Mesenchymal stem cell (in vitro differentiated cells and primary cell): ENCODE data around the gene ST6GALNAC3.

Experiments used
- DNase-seq: peaks from one replicate; pipeline ENCODE4 v3.0.0-alpha.2; 2013
- H2AFZ ChIP-seq: one replicate; pipeline ENCODE4 v1.6.1; 2013; ENCODE audit warnings: low read depth, mild to moderate bottlenecking, control low read depth, inconsistent platforms, low read length, moderate library complexity
- H2AK5ac ChIP-seq: 2 replicates; pipeline ENCODE4 v1.6.1; 2013; ENCODE audit warnings: low read length, moderate library complexity, mild to moderate bottlenecking, inconsistent platforms; ENCODE audit not compliant: severe bottlenecking
- H2BK120ac ChIP-seq: one replicate; pipeline ENCODE4 v1.6.1; 2013; ENCODE audit warnings: low read depth, mild to moderate bottlenecking, inconsistent platforms, low read length, moderate library complexity
- H2BK12ac ChIP-seq, 2 experiments: one replicate each; pipeline ENCODE4 v1.6.1; 2013; ENCODE audit warnings: inconsistent platforms in 2 of 2, low read length in 2 of 2, mild to moderate bottlenecking in 2 of 2, moderate library complexity in 2 of 2, control low read depth in 1 of 2
- H2BK15ac ChIP-seq: one replicate; pipeline ENCODE4 v1.6.1; 2013; ENCODE audit warnings: mild to moderate bottlenecking, low read depth, inconsistent platforms; ENCODE audit not compliant: poor library complexity, severe bottlenecking
- H2BK5ac ChIP-seq: 2 replicates; pipeline ENCODE4 v1.6.1; 2013; ENCODE audit warnings: low read depth, mild to moderate bottlenecking, low read length, control low read depth, inconsistent platforms; ENCODE audit not compliant: poor library complexity, severe bottlenecking
- H3K14ac ChIP-seq, 2 experiments: one replicate each; pipeline ENCODE4 v1.6.1; 2013; ENCODE audit warnings: inconsistent platforms in 2 of 2, low read length in 2 of 2, control low read depth in 1 of 2, mild to moderate bottlenecking in 1 of 2, moderate library complexity in 1 of 2
- H3K18ac ChIP-seq, 2 experiments: one replicate each; pipeline ENCODE4 v1.6.1; 2013; ENCODE audit warnings: inconsistent platforms in 2 of 2, low read length in 2 of 2, control low read depth in 1 of 2, low read depth in 1 of 2, mild to moderate bottlenecking in 1 of 2
- H3K23ac ChIP-seq, 2 experiments: one replicate each; pipeline ENCODE4 v1.6.1; 2013; ENCODE audit warnings: inconsistent platforms in 2 of 2, low read length in 2 of 2, mild to moderate bottlenecking in 2 of 2, moderate library complexity in 2 of 2, control low read depth in 1 of 2
- H3K27ac ChIP-seq: 2 replicates; pipeline ENCODE4 v1.5.1; 2013; ENCODE audit warnings: mild to moderate bottlenecking, moderate library complexity, low read length, control low read depth, inconsistent platforms; ENCODE audit not compliant: poor library complexity, severe bottlenecking
- H3K27me3 ChIP-seq, 2 experiments: 2 replicates each; pipeline versions ENCODE4 v1.6.1 to v1.7.0; 2013; ENCODE audit warnings: low read length in 2 of 2, mild to moderate bottlenecking in 2 of 2, moderate library complexity in 2 of 2, control low read depth in 1 of 2, inconsistent platforms in 1 of 2; ENCODE audit not compliant: control insufficient read depth in 1 of 2, insufficient read depth in 1 of 2
- H3K36me3 ChIP-seq, 2 experiments: 2 replicates each; pipeline versions ENCODE4 v1.6.1 to v1.7.0; 2013; ENCODE audit warnings: low read length in 2 of 2, control low read depth in 1 of 2, inconsistent platforms in 1 of 2, low read depth in 1 of 2, mild to moderate bottlenecking in 1 of 2; ENCODE audit not compliant: insufficient read depth in 2 of 2, control insufficient read depth in 1 of 2
- H3K4ac ChIP-seq, 2 experiments: one replicate each; pipeline ENCODE4 v1.6.1; 2013; ENCODE audit warnings: inconsistent platforms in 2 of 2, low read length in 2 of 2, mild to moderate bottlenecking in 2 of 2, moderate library complexity in 2 of 2, control low read depth in 1 of 2, low read depth in 1 of 2
- H3K4me1 ChIP-seq: 2 replicates; pipeline ENCODE4 v1.6.1; 2013; ENCODE audit warnings: low read depth, low read length, control low read depth; ENCODE audit not compliant: control insufficient read depth, insufficient read depth
- H3K4me2 ChIP-seq: 2 replicates; pipeline ENCODE4 v1.6.1; 2013; ENCODE audit warnings: low read length, mild to moderate bottlenecking, inconsistent platforms; ENCODE audit not compliant: poor library complexity, severe bottlenecking
- H3K4me3 ChIP-seq, 2 experiments: 2 replicates each; pipeline versions ENCODE4 v1.5.1 to v1.7.0; 2013; ENCODE audit warnings: low read length in 2 of 2, mild to moderate bottlenecking in 2 of 2, control low read depth in 1 of 2, low read depth in 1 of 2; ENCODE audit not compliant: insufficient read depth in 1 of 2
- H3K79me1 ChIP-seq: replicated peaks from 2 replicates; pipeline ENCODE4 v1.6.1; 2013; ENCODE audit warnings: mild to moderate bottlenecking, control low read depth, low read length, inconsistent platforms; ENCODE audit not compliant: poor library complexity, severe bottlenecking
- H3K9ac ChIP-seq: 2 replicates; pipeline ENCODE4 v1.7.0; 2013; ENCODE audit warnings: mild to moderate bottlenecking, low read length, moderate library complexity
- H3K9me3 ChIP-seq: 2 replicates; pipeline ENCODE4 v1.7.0; 2013; ENCODE audit warnings: mild to moderate bottlenecking, low read length; ENCODE audit not compliant: control insufficient read depth
- H4K8ac ChIP-seq: one replicate; pipeline ENCODE4 v1.6.1; 2013; ENCODE audit warnings: inconsistent platforms, mild to moderate bottlenecking, low read length, moderate library complexity
- H4K91ac ChIP-seq: one replicate; pipeline ENCODE4 v1.6.1; 2013; ENCODE audit warnings: mild to moderate bottlenecking, low read length, inconsistent platforms
- WGBS: methylation state at CpG from one replicate; pipeline ENCODE4 v1.1.7; 2013; ENCODE audit warnings: mixed read lengths; 5-methylcytosine and 5-hydroxymethylcytosine counted together

Gene ST6GALNAC3

GRCh38 chr1:76170084-76170483 lies 95.5 kb downstream of the ST6GALNAC3 start:
- no peaks in the 10 kb centered on the region for H3K27me3 ChIP-seq
- H3K36me3 ChIP-seq, result no peaks in the 10 kb centered on the region
- no peak overlapping the region for H2AFZ ChIP-seq
- no peak overlapping the region for H3K18ac ChIP-seq
- WGBS, result 93% methylated on average over 2 of the region's 2 CpGs
- no peak overlapping the region for H3K27ac ChIP-seq
- H3K4ac ChIP-seq, result no peak overlapping the region
- H3K23ac ChIP-seq, result no peak overlapping the region
- H3K9ac ChIP-seq, result no peak overlapping the region
- H3K9me3 ChIP-seq, result peaks cover 8% of the 10 kb centered on the region
- no peak for DNase-seq
- H2AK5ac ChIP-seq, result no peak overlapping the region
- H3K14ac ChIP-seq, result no peak overlapping the region
- no peak overlapping the region for H2BK120ac ChIP-seq
- H4K8ac ChIP-seq, result no peak overlapping the region
- H2BK12ac ChIP-seq, result no peak overlapping the region
- H3K4me2 ChIP-seq, result no peak overlapping the region
- H4K91ac ChIP-seq, result no peak overlapping the region
- no peak overlapping the region for H3K4me3 ChIP-seq
- no peak overlapping the region for H2BK5ac ChIP-seq
- no peaks in the 10 kb centered on the region for H3K79me1 ChIP-seq
- no peaks in the 10 kb centered on the region for H3K4me1 ChIP-seq
- no peak overlapping the region for H2BK15ac ChIP-seq

DNA sequence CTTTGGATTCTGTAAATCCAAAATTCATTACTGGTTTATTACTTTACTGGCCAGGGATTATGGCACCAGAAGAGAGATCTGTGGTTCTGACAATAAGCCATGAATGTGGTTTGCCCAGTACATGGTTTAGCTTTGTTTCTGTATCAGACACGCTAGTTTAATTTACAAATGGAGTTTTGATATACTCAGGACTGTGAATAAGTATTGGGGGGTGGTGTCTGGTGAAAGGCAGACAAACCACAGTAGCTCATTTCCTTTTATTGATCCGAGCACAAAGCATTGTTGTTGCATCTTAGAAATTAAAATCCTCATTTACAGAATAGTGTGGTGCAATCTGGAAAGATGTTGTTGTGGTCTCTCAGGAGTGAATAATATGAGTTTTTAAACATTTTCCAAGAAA lies 96.0 kb downstream of the ST6GALNAC3 start:
- no peak overlapping the region for H4K91ac ChIP-seq
- no peak overlapping the region for H2BK12ac ChIP-seq
- H2AFZ ChIP-seq, result no peak overlapping the region
- H2BK15ac ChIP-seq, result no peak overlapping the region
- no peak for DNase-seq
- H3K23ac ChIP-seq, result no peak overlapping the region
- H2BK120ac ChIP-seq, result no peak overlapping the region
- H3K27ac ChIP-seq, result no peak overlapping the region
- H3K14ac ChIP-seq, result no peak overlapping the region
- no peaks in the 10 kb centered on the region for H3K36me3 ChIP-seq
- no peaks in the 10 kb centered on the region for H3K27me3 ChIP-seq
- H3K4me1 ChIP-seq, result no peaks in the 10 kb centered on the region
- H2BK5ac ChIP-seq, result no peak overlapping the region
- H3K4ac ChIP-seq, result no peak overlapping the region
- WGBS, result 83% methylated on average over 1 of the region's 2 CpGs
- H2AK5ac ChIP-seq, result no peak overlapping the region
- H3K4me2 ChIP-seq, result no peak overlapping the region
- H3K79me1 ChIP-seq, result no peaks in the 10 kb centered on the region
- no peak overlapping the region for H3K9ac ChIP-seq
- H3K9me3 ChIP-seq, result peaks cover 8% of the 10 kb centered on the region
- H3K18ac ChIP-seq, result no peak overlapping the region
- no peak overlapping the region for H4K8ac ChIP-seq
- H3K4me3 ChIP-seq, result no peak overlapping the region

GRCh38 chr1:76176000-76176399 lies 101.5 kb downstream of the ST6GALNAC3 start:
- Histone ChIP-seq H4K91ac (no peak overlapping the region), H3K4ac (no peak overlapping the region), H2AFZ (no peak overlapping the region), H3K36me3 (no peaks in the 10 kb centered on the region), H3K4me1 (no peaks in the 10 kb centered on the region), H4K8ac (no peak overlapping the region), H2BK15ac (no peak overlapping the region), H3K27me3 (no peaks in the 10 kb centered on the region), H3K4me2 (no peak overlapping the region), H3K23ac (no peak overlapping the region), H2AK5ac (no peak overlapping the region), H3K4me3 (no peak overlapping the region), H3K18ac (no peak overlapping the region), H3K9me3 (no peaks in the 10 kb centered on the region), H2BK12ac (no peak overlapping the region), H2BK120ac (no peak overlapping the region), H3K79me1 (no peaks in the 10 kb centered on the region), H3K27ac (no peak overlapping the region), H3K9ac (no peak overlapping the region), H3K14ac (no peak overlapping the region), H2BK5ac (no peak overlapping the region)
- no peak for DNase-seq
- 64% methylated on average over 2 of the region's 2 CpGs for WGBS

- H2AFZ ChIP-seq, result no peak overlapping the region
- no peak overlapping the region for H2AK5ac ChIP-seq
- H2BK12ac ChIP-seq, result no peak overlapping the region
- H3K27me3 ChIP-seq, result no peaks in the 10 kb centered on the region
- WGBS, result 90% methylated on average over 6 of the region's 8 CpGs
- no peak overlapping the region for H3K4ac ChIP-seq
- H3K36me3 ChIP-seq, result no peaks in the 10 kb centered on the region
- H3K4me2 ChIP-seq, result no peak overlapping the region
- H3K14ac ChIP-seq, result no peak overlapping the region
- no peak for DNase-seq
- no peaks in the 10 kb centered on the region for H3K79me1 ChIP-seq
- no peak overlapping the region for H4K91ac ChIP-seq
- H3K18ac ChIP-seq, result no peak overlapping the region
- no peak overlapping the region for H3K4me3 ChIP-seq
- no peak overlapping the region for H3K27ac ChIP-seq
- H3K23ac ChIP-seq, result no peak overlapping the region
- H3K9me3 ChIP-seq, result no peaks in the 10 kb centered on the region
- H3K4me1 ChIP-seq, result no peaks in the 10 kb centered on the region
- no peak overlapping the region for H2BK15ac ChIP-seq
- no peak overlapping the region for H3K9ac ChIP-seq
- H2BK5ac ChIP-seq, result no peak overlapping the region
- H2BK120ac ChIP-seq, result no peak overlapping the region
- no peak overlapping the region for H4K8ac ChIP-seq
Observed at GRCh38 chr1:76177615-76178014, 103.1 kb downstream of the ST6GALNAC3 start.
